Rectal smooth muscle tissue (tissue), 1 donor: ENCODE data around the gene NTN4.
A peak's percentile ranks its signal among the peaks of the same experiment; 100 is the strongest.

ENCODE experiments used
- H3K27ac ChIP-seq: one replicate; pipeline ENCODE4 v1.7.0; 2013; ENCODE audit warnings: low read depth, low read length, inconsistent platforms
- H3K27me3 ChIP-seq: one replicate; pipeline ENCODE4 v1.7.0; 2013; ENCODE audit warnings: low read length; ENCODE audit not compliant: control insufficient read depth, insufficient read depth
- H3K36me3 ChIP-seq: one replicate; pipeline ENCODE4 v1.7.0; 2013; ENCODE audit warnings: low read length; ENCODE audit not compliant: control insufficient read depth, insufficient read depth
- H3K4me1 ChIP-seq: one replicate; pipeline ENCODE4 v1.7.0; 2013; ENCODE audit warnings: low read length; ENCODE audit not compliant: control insufficient read depth, insufficient read depth
- H3K4me3 ChIP-seq: one replicate; pipeline ENCODE4 v1.7.0; 2013; ENCODE audit warnings: low read length
- H3K9ac ChIP-seq: one replicate; pipeline ENCODE4 v1.7.0; 2013; ENCODE audit warnings: low read length

NTN4 gene

GRCh38 chr12:95634622-95635621, 155.6 kb downstream of the NTN4 start:
- H3K4me3 ChIP-seq: no peak overlapping the region
- no peak overlapping the region for H3K9ac ChIP-seq
- H3K4me1 ChIP-seq: peaks cover 6% of the 10 kb centered on the region
- no peak overlapping the region for H3K27ac ChIP-seq
- H3K27me3 ChIP-seq: no peaks in the 10 kb centered on the region
- H3K36me3 ChIP-seq: no peaks in the 10 kb centered on the region

- H3K4me3 ChIP-seq: no peak overlapping the region
- no peaks in the 10 kb centered on the region for H3K27me3 ChIP-seq
- no peak overlapping the region for H3K27ac ChIP-seq
- H3K36me3 ChIP-seq: no peaks in the 10 kb centered on the region
- H3K9ac ChIP-seq: no peak overlapping the region
- peaks cover 6% of the 10 kb centered on the region for H3K4me1 ChIP-seq
Measured at GRCh38 chr12:95633732-95634465, 156.7 kb downstream of the NTN4 start.

- no peak overlapping the region for H3K27ac ChIP-seq
- no peak overlapping the region for H3K9ac ChIP-seq
- peaks cover 6% of the 10 kb centered on the region for H3K4me1 ChIP-seq
- no peaks in the 10 kb centered on the region for H3K27me3 ChIP-seq
- peak overlapping the region; percentile 2 for H3K4me3 ChIP-seq
- H3K36me3 ChIP-seq: no peaks in the 10 kb centered on the region
Measured at GRCh38 chr12:95633049-95633731, 157.4 kb downstream of the NTN4 start.

GRCh38 chr12:95630496-95630895, 160.1 kb downstream of the NTN4 start:
- Histone ChIP-seq H3K4me3 (no peak overlapping the region), H3K27me3 (no peaks in the 10 kb centered on the region), H3K4me1 (peaks cover 6% of the 10 kb centered on the region), H3K36me3 (no peaks in the 10 kb centered on the region), H3K9ac (no peak overlapping the region), H3K27ac (no peak overlapping the region)

- Histone ChIP-seq H3K9ac (no peak overlapping the region), H3K27me3 (no peaks in the 10 kb centered on the region), H3K4me1 (peaks cover 12% of the 10 kb centered on the region), H3K36me3 (no peaks in the 10 kb centered on the region), H3K4me3 (no peak overlapping the region), H3K27ac (no peak overlapping the region)
Measured at GRCh38 chr12:95629392-95629791, 161.2 kb downstream of the NTN4 start.

- Histone ChIP-seq H3K36me3 (no peaks in the 10 kb centered on the region), H3K27me3 (no peaks in the 10 kb centered on the region), H3K27ac (no peak overlapping the region), H3K9ac (no peak overlapping the region), H3K4me3 (no peak overlapping the region), H3K4me1 (peaks cover 8% of the 10 kb centered on the region)
Measured at GRCh38 chr12:95626854-95627253, 163.7 kb downstream of the NTN4 start.

- H3K4me3 ChIP-seq: no peak overlapping the region
- no peak overlapping the region for H3K27ac ChIP-seq
- peaks cover 8% of the 10 kb centered on the region for H3K4me1 ChIP-seq
- H3K9ac ChIP-seq: no peak overlapping the region
- no peaks in the 10 kb centered on the region for H3K36me3 ChIP-seq
- no peaks in the 10 kb centered on the region for H3K27me3 ChIP-seq
Measured at GRCh38 chr12:95625012-95625411, 165.6 kb downstream of the NTN4 start.

GRCh38 chr12:95624589-95624988, 166.0 kb downstream of the NTN4 start:
- H3K27ac ChIP-seq: peak overlapping the region; percentile 21
- no peak overlapping the region for H3K9ac ChIP-seq
- peaks cover 8% of the 10 kb centered on the region for H3K4me1 ChIP-seq
- no peaks in the 10 kb centered on the region for H3K27me3 ChIP-seq
- H3K36me3 ChIP-seq: no peaks in the 10 kb centered on the region
- H3K4me3 ChIP-seq: no peak overlapping the region

GRCh38 chr12:95623554-95624170, 166.9 kb downstream of the NTN4 start:
- no peak overlapping the region for H3K4me3 ChIP-seq
- no peaks in the 10 kb centered on the region for H3K36me3 ChIP-seq
- no peaks in the 10 kb centered on the region for H3K27me3 ChIP-seq
- no peak overlapping the region for H3K27ac ChIP-seq
- peaks cover 8% of the 10 kb centered on the region for H3K4me1 ChIP-seq
- no peak overlapping the region for H3K9ac ChIP-seq

- no peaks in the 10 kb centered on the region for H3K36me3 ChIP-seq
- H3K27me3 ChIP-seq: no peaks in the 10 kb centered on the region
- no peak overlapping the region for H3K9ac ChIP-seq
- H3K4me3 ChIP-seq: no peak overlapping the region
- H3K4me1 ChIP-seq: peaks cover 8% of the 10 kb centered on the region
- no peak overlapping the region for H3K27ac ChIP-seq
Measured at GRCh38 chr12:95622879-95623278, 167.7 kb downstream of the NTN4 start.

- H3K4me3 ChIP-seq: no peak overlapping the region
- H3K27ac ChIP-seq: no peak overlapping the region
- H3K27me3 ChIP-seq: no peaks in the 10 kb centered on the region
- peaks cover 8% of the 10 kb centered on the region for H3K4me1 ChIP-seq
- H3K36me3 ChIP-seq: no peaks in the 10 kb centered on the region
- no peak overlapping the region for H3K9ac ChIP-seq
Measured at GRCh38 chr12:95621725-95622124, 168.8 kb downstream of the NTN4 start.

GRCh38 chr12:95620171-95620570, 170.4 kb downstream of the NTN4 start:
- Histone ChIP-seq H3K4me1 (peaks cover 8% of the 10 kb centered on the region), H3K27me3 (no peaks in the 10 kb centered on the region), H3K36me3 (no peaks in the 10 kb centered on the region), H3K27ac (no peak overlapping the region), H3K4me3 (no peak overlapping the region), H3K9ac (no peak overlapping the region)
